GM12878 (cell line): ENCODE results near the gene PHF2. TPM values are rescaled to one million over a fixed set of nuclear protein-coding genes. Genes with fewer than 3 reads are reported as not detected.

Source experiments
- ATAC-seq: fragments of 200-7000 bp; cut with Tn5 transposase; 3 replicates; pipeline ENCODE4 v1.9.1; 2020; ENCODE audit warnings: mild to moderate bottlenecking, moderate library complexity
- BruUV-seq: library from RNA; stranded (reverse); fragments of 400-500 nt; replicated peaks from 2 replicates; lab custom pipeline; 2021; lab: Mats Ljungman, UMichigan
- CTCF ChIA-PET: fragments of 300-600 bp; sonication (Branson Sonifier 250); formaldehyde crosslinking; extraction: SDS; loops from one replicate; lab custom pipeline; 2021; ENCODE audit warnings: inconsistent platforms; lab: Yijun Ruan, JAX
- POLR2A ChIA-PET: fragments of 350-600 bp; formaldehyde crosslinking; extraction: SDS; loops from one replicate; lab custom pipeline; 2021; ENCODE audit warnings: inconsistent platforms; lab: Charles Lee
- RAD21 ChIA-PET: fragments of 300-600 bp; sonication (Branson Sonifier 250); formaldehyde crosslinking; loops from one replicate; lab custom pipeline; 2023; ENCODE audit warnings: antibody characterized with exemption; ENCODE audit not compliant: unreplicated experiment; lab: Charles Lee
- SMC1A ChIA-PET: fragments of 300-600 bp; sonication (Branson Sonifier 250); formaldehyde crosslinking; loops from one replicate; lab custom pipeline; 2023; ENCODE audit not compliant: unreplicated experiment, uncharacterized antibody; lab: Charles Lee
- DNase-seq: peaks from one replicate; pipeline ENCODE4 v3.0.0-alpha.2; 2011; ENCODE audit warnings: low read depth, low spot score
- FAIRE-seq: peaks from 3 replicates; lab custom pipeline; 2011; peaks lifted over from hg19 to GRCh38; lab: Jason Lieb, UNC
- H2AFZ ChIP-seq: 2 replicates; pipeline ENCODE4 v1.6.0; 2011; ENCODE audit warnings: low read depth, low read length, control low read depth; ENCODE audit not compliant: control insufficient read depth
- H3K27ac ChIP-seq: 2 replicates; pipeline ENCODE4 v1.5.1; 2011; ENCODE audit warnings: control low read depth; ENCODE audit not compliant: control insufficient read depth, insufficient read depth
- H3K27me3 ChIP-seq, 2 experiments: replicated peaks in 1 of 2; 2 replicates each; pipeline versions ENCODE4 v1.6.0 to v1.6.1; 2011; ENCODE audit warnings: low read length in 1 of 2; ENCODE audit not compliant: control insufficient read depth in 2 of 2, insufficient read depth in 2 of 2
- H3K36me3 ChIP-seq, 2 experiments: 2 replicates each; pipeline ENCODE4 v1.5.1; 2011; ENCODE audit warnings: low read length in 1 of 2; ENCODE audit not compliant: control insufficient read depth in 2 of 2, insufficient read depth in 2 of 2
- H3K4me1 ChIP-seq: 2 replicates; pipeline ENCODE4 v1.6.1; 2011; ENCODE audit warnings: mild to moderate bottlenecking, low read length, moderate library complexity, mixed read lengths; ENCODE audit not compliant: control insufficient read depth, insufficient read depth
- H3K4me2 ChIP-seq: 2 replicates; pipeline ENCODE4 v1.6.0; 2011; ENCODE audit warnings: control low read depth; ENCODE audit not compliant: control insufficient read depth, insufficient read depth
- H3K4me3 ChIP-seq: fragments of 200-600 bp; sonication (generic); 2 replicates; pipeline ENCODE4 v1.5.1; 2016
- H3K79me2 ChIP-seq: 2 replicates; pipeline ENCODE4 v1.6.0; 2011; ENCODE audit warnings: low read length; ENCODE audit not compliant: control insufficient read depth, insufficient read depth
- H3K9ac ChIP-seq: 2 replicates; pipeline ENCODE4 v1.8.0; 2011; ENCODE audit warnings: low read length, control low read depth, mixed read lengths; ENCODE audit not compliant: control insufficient read depth, insufficient read depth
- H3K9me3 ChIP-seq: replicated peaks from 3 replicates; pipeline ENCODE4 v1.5.1; 2011; ENCODE audit warnings: mild to moderate bottlenecking, low read length; ENCODE audit not compliant: control insufficient read depth, insufficient read depth
- H4K20me1 ChIP-seq: 2 replicates; pipeline ENCODE4 v1.6.0; 2011; ENCODE audit not compliant: control insufficient read depth, insufficient read depth
- BRCA1 ChIP-seq: IDR thresholded peaks from 2 replicates; pipeline ENCODE4 v1.6.1; 2011; ENCODE audit warnings: low read depth, low read length, improper control_type of control experiment
- CHD4 ChIP-seq: fragments of 200-600 bp; sonication (generic); IDR thresholded peaks from 2 replicates; pipeline ENCODE4 v1.6.1; 2016; ENCODE audit warnings: mild to moderate bottlenecking
- CREM ChIP-seq: IDR thresholded peaks from 2 replicates; pipeline ENCODE4 v1.6.1; 2014; ENCODE audit warnings: antibody characterized with exemption, low read depth
- EED ChIP-seq: sonication (generic); IDR thresholded peaks from 2 replicates; pipeline ENCODE4 v1.6.1; 2016; ENCODE audit warnings: antibody characterized with exemption, low read depth
- ELK1 ChIP-seq: IDR thresholded peaks from 2 replicates; pipeline ENCODE4 v1.6.1; 2012; ENCODE audit warnings: low read depth, low read length, improper control_type of control experiment
- FOS ChIP-seq: IDR thresholded peaks from 3 replicates; pipeline ENCODE4 v1.6.1; 2011; ENCODE audit warnings: borderline replicate concordance; ENCODE audit not compliant: insufficient read length; ENCODE audit errors: extremely low read depth
- GATAD2B ChIP-seq: fragments of 450-650 bp; conservative IDR thresholded peaks from 2 replicates; pipeline ENCODE4 v1.6.1; 2017; ENCODE audit warnings: low read depth, mild to moderate bottlenecking, moderate library complexity
- HCFC1 ChIP-seq: fragments of 150-350 bp; IDR thresholded peaks from 2 replicates; pipeline ENCODE4 v1.6.1; 2014; ENCODE audit warnings: low read length
- HSF1 ChIP-seq: fragments of 150-350 bp; IDR thresholded peaks from 2 replicates; pipeline ENCODE4 v1.6.1; 2014; ENCODE audit warnings: mild to moderate bottlenecking, low read depth, low read length
- KLF5 ChIP-seq: fragments of 450-650 bp; IDR thresholded peaks from 2 replicates; pipeline ENCODE4 v1.6.1; 2014; ENCODE audit warnings: mild to moderate bottlenecking; ENCODE audit not compliant: partially characterized antibody
- PAX8 ChIP-seq: fragments of 450-650 bp; IDR thresholded peaks from 2 replicates; pipeline ENCODE4 v1.6.1; 2017; ENCODE audit warnings: mild to moderate bottlenecking, moderate library complexity
- RELB ChIP-seq: fragments of 450-650 bp; IDR thresholded peaks from 2 replicates; pipeline ENCODE4 v1.6.1; 2017; ENCODE audit warnings: low read depth, mild to moderate bottlenecking, moderate library complexity
- SUPT20H ChIP-seq: IDR thresholded peaks from 2 replicates; pipeline ENCODE4 v1.6.1; 2011; ENCODE audit warnings: low read depth, mild to moderate bottlenecking, low read length, moderate library complexity, borderline replicate concordance; ENCODE audit not compliant: control insufficient read depth
- TCF7 ChIP-seq: IDR thresholded peaks from 2 replicates; pipeline ENCODE4 v1.6.1; 2014; ENCODE audit warnings: antibody characterized with exemption, borderline replicate concordance
- ZNF207 ChIP-seq: fragments of 450-650 bp; IDR thresholded peaks from 2 replicates; pipeline ENCODE4 v1.6.1; 2014; ENCODE audit warnings: antibody characterized with exemption, mild to moderate bottlenecking, borderline replicate concordance
- WGBS: methylation state at CpG from one replicate; pipeline ENCODE4 v1.1.6; 2016; ENCODE audit warnings: low lambda C conversion rate; ENCODE audit not compliant: insufficient replicate concordance, insufficient coverage; ENCODE audit errors: missing lambda C conversion rate; 5-methylcytosine and 5-hydroxymethylcytosine counted together
- in situ Hi-C: fragments of 300-500 bp; cut with MboI; formaldehyde crosslinking; loops from 9 replicates; pipeline ENCODE4 v1.14.3; 2018; ENCODE audit warnings: mixed read lengths
- intact Hi-C: fragments of 100-400 bp; cut with micrococcal nuclease; formaldehyde crosslinking; loops from one replicate; pipeline ENCODE4 v1.14.2; 2022; ENCODE audit not compliant: unreplicated experiment
- polyA plus RNA-seq, 11 experiments: library from polyadenylated mRNA; depleted of rRNA in 4 of 11; unstranded in 6 of 11; stranded (reverse) in 5 of 11; fragments of >200 nt; fragmentation: Nextera tagmentation in 4 of 11; fragmentation: Illumina TruSeq in 1 of 11; extraction: Ambion mirVana in 4 of 11; extraction: Trizol in 1 of 11; gene quantifications; 1 replicate in 1 of 11; 2 replicates in 10 of 11; pipeline versions ENCODE4 v1.2.1 to v1.2.3, GENCODE V29; 2011 to 2016; ENCODE audit warnings: inconsistent platforms in 2 of 11, missing spikeins in 2 of 11, low read depth in 1 of 11
- total RNA-seq, 4 experiments: library from RNA; depleted of rRNA in 3 of 4; stranded (reverse); fragments of >200 nt in 3 of 4; fragmentation: Illumina TruSeq in 1 of 4; extraction: Trizol in 1 of 4; gene quantifications; 2 replicates each; pipeline versions ENCODE4 v1.2.1 to v1.2.3, GENCODE V29; 2013 to 2021
- TF ChIP-seq, protein P1 (sequence below): IDR thresholded peaks from 2 replicates; pipeline ENCODE4 v1.6.1; 2011; ENCODE audit warnings: borderline replicate concordance, low read depth, mild to moderate bottlenecking, moderate library complexity, mixed read lengths, low read length; ENCODE audit not compliant: insufficient read depth; ENCODE audit errors: extremely low read length
- TF ChIP-seq, protein P2 (sequence below): fragments of 450-650 bp; IDR thresholded peaks from 2 replicates; pipeline ENCODE4 v1.6.1; 2018; ENCODE audit warnings: borderline replicate concordance, mild to moderate bottlenecking; ENCODE audit not compliant: partially characterized antibody

The PHF2 gene
- total and polyA plus RNA-seq, 10 of the 15 experiments (the other 5 are each of a cell fraction or from before 2014, with no cell fraction given): 0.34 to 13.3 (median 5.5) TPM

GRCh38 chr9:93702261-93702660 lies 125.9 kb downstream of the PHF2 start:
- WGBS: 42% methylated on average over 7 of the region's 7 CpGs
- Histone ChIP-seq H3K4me3 (no peak overlapping the region), H3K9ac (no peak overlapping the region), H3K9me3 (no peaks in the 10 kb centered on the region; the same call in 2 of the 3 replicates), H4K20me1 (no peaks in the 10 kb centered on the region), H3K36me3 (no peaks in the 10 kb centered on the region), H2AFZ (no peak overlapping the region), H3K27ac (no peak overlapping the region), H3K4me1 (no peaks in the 10 kb centered on the region), H3K27me3 (no peaks in the 10 kb centered on the region), H3K4me2 (no peak overlapping the region), H3K79me2 (no peaks in the 10 kb centered on the region)
- CTCF ChIA-PET: interaction anchor here (1.1 kb wide), 2 partner anchors 13 to 15 kb away, joined by 3 read pairs; no protein-coding TSS in a partner anchor
- DNase-seq: no peak
- BruUV-seq: no TSS peak
- POLR2A ChIA-PET: no interaction called here
- ATAC-seq: no peak
- in situ Hi-C loops (no loop called here), intact Hi-C loops (no loop called here)
- RAD21 ChIA-PET: no interaction called here
- SMC1A ChIA-PET: no interaction called here
- no peak for FAIRE-seq
- TF ChIP-seq, protein P1, sequence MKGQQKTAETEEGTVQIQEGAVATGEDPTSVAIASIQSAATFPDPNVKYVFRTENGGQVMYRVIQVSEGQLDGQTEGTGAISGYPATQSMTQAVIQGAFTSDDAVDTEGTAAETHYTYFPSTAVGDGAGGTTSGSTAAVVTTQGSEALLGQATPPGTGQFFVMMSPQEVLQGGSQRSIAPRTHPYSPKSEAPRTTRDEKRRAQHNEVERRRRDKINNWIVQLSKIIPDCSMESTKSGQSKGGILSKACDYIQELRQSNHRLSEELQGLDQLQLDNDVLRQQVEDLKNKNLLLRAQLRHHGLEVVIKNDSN: no peak
- TF ChIP-seq TCF7 (no peak), RELB (no peak), CREM (no peak), FOS (no peak), SUPT20H (no peak), EED (no peak), HCFC1 (no peak), HSF1 (no peak), ELK1 (no peak), PAX8 (no peak), KLF5 (no peak), GATAD2B (no peak), ZNF207 (no peak), BRCA1 (no peak), CHD4 (no peak)
- TF ChIP-seq, protein P2, sequence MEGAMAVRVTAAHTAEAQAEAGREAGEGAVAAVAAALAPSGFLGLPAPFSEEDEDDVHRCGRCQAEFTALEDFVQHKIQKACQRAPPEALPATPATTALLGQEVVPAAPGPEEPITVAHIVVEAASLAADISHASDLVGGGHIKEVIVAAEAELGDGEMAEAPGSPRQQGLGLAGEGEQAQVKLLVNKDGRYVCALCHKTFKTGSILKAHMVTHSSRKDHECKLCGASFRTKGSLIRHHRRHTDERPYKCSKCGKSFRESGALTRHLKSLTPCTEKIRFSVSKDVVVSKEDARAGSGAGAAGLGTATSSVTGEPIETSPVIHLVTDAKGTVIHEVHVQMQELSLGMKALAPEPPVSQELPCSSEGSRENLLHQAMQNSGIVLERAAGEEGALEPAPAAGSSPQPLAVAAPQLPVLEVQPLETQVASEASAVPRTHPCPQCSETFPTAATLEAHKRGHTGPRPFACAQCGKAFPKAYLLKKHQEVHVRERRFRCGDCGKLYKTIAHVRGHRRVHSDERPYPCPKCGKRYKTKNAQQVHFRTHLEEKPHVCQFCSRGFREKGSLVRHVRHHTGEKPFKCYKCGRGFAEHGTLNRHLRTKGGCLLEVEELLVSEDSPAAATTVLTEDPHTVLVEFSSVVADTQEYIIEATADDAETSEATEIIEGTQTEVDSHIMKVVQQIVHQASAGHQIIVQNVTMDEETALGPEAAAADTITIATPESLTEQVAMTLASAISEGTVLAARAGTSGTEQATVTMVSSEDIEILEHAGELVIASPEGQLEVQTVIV: no peak
